CD4-positive, CD25-positive, alpha-beta regulatory T cell (primary cell): ENCODE results near the gene PRKAG1. TPM values are rescaled to one million over a fixed set of nuclear protein-coding genes. Genes with fewer than 3 reads are reported as not detected.

Source experiments
- ATAC-seq, 2 donors: fragments of 150-1000 bp; cut with Tn5 transposase; one replicate each; pipeline ENCODE4 v1.10.0; 2021; ENCODE audit warnings: low read depth in 2 of 2, moderate number of reproducible peaks in 2 of 2, moderate library complexity in 1 of 2
- DNase-seq, 3 donors: peaks; one replicate each; pipeline versions ENCODE4 v3.0.0 to v3.0.0-alpha.2; 2012 to 2022; ENCODE audit warnings: mixed read lengths in 1 of 3
- H3K27ac ChIP-seq: one replicate; pipeline ENCODE4 v1.7.0; 2013; ENCODE audit warnings: mild to moderate bottlenecking, low read length; ENCODE audit not compliant: insufficient read depth, poor library complexity, severe bottlenecking
- H3K27me3 ChIP-seq: one replicate; pipeline ENCODE4 v1.7.0; 2013; ENCODE audit warnings: low read length; ENCODE audit not compliant: control insufficient read depth, insufficient read depth
- H3K36me3 ChIP-seq: one replicate; pipeline ENCODE4 v1.7.0; 2013; ENCODE audit warnings: mild to moderate bottlenecking, low read length, moderate library complexity; ENCODE audit not compliant: control insufficient read depth, insufficient read depth
- H3K4me1 ChIP-seq: 2 replicates; pipeline ENCODE4 v1.7.0; 2013; ENCODE audit warnings: mild to moderate bottlenecking, low read length; ENCODE audit not compliant: insufficient read depth, control insufficient read depth, poor library complexity, severe bottlenecking
- H3K4me3 ChIP-seq: one replicate; pipeline ENCODE4 v1.7.0; 2013; ENCODE audit warnings: low read depth, mild to moderate bottlenecking, low read length, moderate library complexity
- H3K9me3 ChIP-seq, 2 experiments: 1 replicate in 1 of 2; 2 replicates in 1 of 2; pipeline ENCODE4 v1.7.0; 2013; ENCODE audit warnings: low read length in 2 of 2, mild to moderate bottlenecking in 1 of 2, moderate library complexity in 1 of 2; ENCODE audit not compliant: control insufficient read depth in 2 of 2
- H3K27ac Mint-ChIP-seq, 3 donors: one replicate each; pipeline ENCODE4 v1.8.0; 2020 to 2022; ENCODE audit warnings: mild to moderate bottlenecking in 3 of 3, mixed read lengths in 3 of 3, moderate library complexity in 2 of 3
- H3K27me3 Mint-ChIP-seq: one replicate; pipeline ENCODE4 v1.8.0; 2022; ENCODE audit warnings: mild to moderate bottlenecking, mixed read lengths
- H3K36me3 Mint-ChIP-seq: one replicate; pipeline ENCODE4 v1.8.0; 2020; ENCODE audit warnings: mixed read lengths
- H3K4me1 Mint-ChIP-seq, 4 donors: one replicate each; pipeline ENCODE4 v1.8.0; 2020 to 2022; ENCODE audit warnings: mixed read lengths in 4 of 4, mild to moderate bottlenecking in 1 of 4
- H3K4me3 Mint-ChIP-seq, 4 donors: one replicate each; pipeline ENCODE4 v1.8.0; 2020 to 2022; ENCODE audit warnings: mild to moderate bottlenecking in 4 of 4, mixed read lengths in 4 of 4, moderate library complexity in 3 of 4
- H3K9me3 Mint-ChIP-seq, 7 donors: one replicate each; pipeline ENCODE4 v1.8.0; 2020 to 2022; ENCODE audit warnings: mixed read lengths in 7 of 7, mild to moderate bottlenecking in 3 of 7, moderate library complexity in 2 of 7
- polyA plus RNA-seq, 4 donors: library from polyadenylated mRNA; unstranded; fragments of 300-500 nt; fragmentation: Illumina TruSeq; gene quantifications; one replicate each; pipeline ENCODE4 v1.2.3, GENCODE V29; 2021
- total RNA-seq: library from RNA; stranded (reverse); gene quantifications from one replicate; pipeline ENCODE4 v1.2.3, GENCODE V29; 2022

The PRKAG1 gene
- total and polyA plus RNA-seq, 5 donors from 2014 or later, result 51.3 to 83.8 (median 64.0) TPM

DNA sequence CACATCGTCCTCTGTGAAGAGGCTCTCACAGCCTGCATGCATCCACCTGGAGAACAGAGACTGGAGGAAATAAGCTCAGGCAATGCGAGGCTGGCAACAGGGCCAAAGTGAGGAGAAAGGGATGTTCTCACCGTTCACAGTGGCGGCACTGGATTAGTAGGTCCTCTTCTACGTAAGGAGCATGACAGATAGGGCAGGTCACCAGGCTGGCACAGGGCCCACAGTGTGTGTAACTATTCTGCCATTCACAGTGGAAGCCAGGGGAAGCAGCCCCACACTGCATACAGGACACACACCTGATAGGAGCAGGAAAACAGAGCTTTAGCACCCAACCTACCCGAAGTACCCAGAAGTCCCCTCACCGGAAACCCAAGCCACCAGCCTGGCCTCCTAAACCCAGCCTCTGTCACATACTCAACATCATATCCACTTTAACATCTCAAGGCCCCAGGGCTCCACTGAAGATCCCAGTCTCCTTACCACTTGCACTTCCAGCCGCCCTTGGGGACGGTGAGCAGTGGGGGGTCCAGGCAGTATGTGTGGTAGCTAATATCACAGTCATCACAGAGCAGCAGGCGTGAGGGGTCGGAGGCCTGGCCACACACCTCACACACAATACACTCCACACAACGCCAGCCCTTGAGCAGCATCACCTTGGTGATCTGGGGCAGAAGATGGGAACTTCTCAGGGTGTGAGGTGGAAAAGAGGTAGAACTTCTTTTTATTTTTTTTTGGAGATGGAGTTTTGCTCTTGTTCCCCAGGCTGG lies 27.7 kb upstream of the PRKAG1 start:
- H3K4me1 ChIP-seq, result no peaks in the 10 kb centered on the region
- Mint-ChIP-seq H3K4me1 (peaks cover 0 to 12% (median 5%) of the 10 kb centered on the region in 4 donors), H3K9me3 (no peaks in the 10 kb centered on the region), H3K27me3 (no peaks in the 10 kb centered on the region), H3K36me3 (peaks cover 51% of the 10 kb centered on the region), H3K27ac (no peak overlapping the region), H3K4me3 (no peak overlapping the region)
- H3K36me3 ChIP-seq, result peaks cover 92% of the 10 kb centered on the region
- DNase-seq (no peak), ATAC-seq (no peak)
- H3K27ac ChIP-seq, result no peak overlapping the region
- no peaks in the 10 kb centered on the region for H3K27me3 ChIP-seq
- no peak overlapping the region for H3K4me3 ChIP-seq
- H3K9me3 ChIP-seq, result no peaks in the 10 kb centered on the region

DNA sequence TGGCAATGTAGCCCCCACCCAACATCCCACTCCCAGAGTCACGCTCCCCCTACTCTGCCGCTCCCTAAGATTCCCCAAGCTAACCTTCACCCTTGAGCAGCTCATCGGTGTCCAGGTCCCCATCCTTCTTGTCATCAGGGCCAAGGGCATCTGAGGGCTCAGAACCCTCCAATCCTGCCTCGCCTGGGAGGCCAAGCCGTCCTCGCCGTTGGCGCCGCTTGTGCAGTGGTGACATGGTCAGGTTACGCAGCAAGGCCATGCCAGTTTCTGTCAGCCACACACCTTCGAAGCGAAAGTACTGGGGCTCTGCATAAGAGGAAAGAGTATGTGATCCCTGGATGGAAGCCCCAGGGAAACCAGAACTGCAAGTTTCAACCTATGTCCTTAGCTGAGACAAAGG lies 26.1 kb upstream of the PRKAG1 start:
- no peak for ATAC-seq
- Mint-ChIP-seq H3K4me3 (no peak overlapping the region), H3K36me3 (peaks cover 44% of the 10 kb centered on the region), H3K27me3 (no peaks in the 10 kb centered on the region), H3K4me1 (peaks cover 0 to 5% (median 3%) of the 10 kb centered on the region in 4 donors), H3K9me3 (no peaks in the 10 kb centered on the region), H3K27ac (peak overlapping the region in 2 of 3 donors; percentile 7 to 78)
- H3K4me1 ChIP-seq, result no peaks in the 10 kb centered on the region
- no peak overlapping the region for H3K4me3 ChIP-seq
- H3K36me3 ChIP-seq, result peaks cover 87% of the 10 kb centered on the region
- no peaks in the 10 kb centered on the region for H3K27me3 ChIP-seq
- H3K9me3 ChIP-seq, result no peaks in the 10 kb centered on the region
- no peak for DNase-seq
- no peak overlapping the region for H3K27ac ChIP-seq

DNA sequence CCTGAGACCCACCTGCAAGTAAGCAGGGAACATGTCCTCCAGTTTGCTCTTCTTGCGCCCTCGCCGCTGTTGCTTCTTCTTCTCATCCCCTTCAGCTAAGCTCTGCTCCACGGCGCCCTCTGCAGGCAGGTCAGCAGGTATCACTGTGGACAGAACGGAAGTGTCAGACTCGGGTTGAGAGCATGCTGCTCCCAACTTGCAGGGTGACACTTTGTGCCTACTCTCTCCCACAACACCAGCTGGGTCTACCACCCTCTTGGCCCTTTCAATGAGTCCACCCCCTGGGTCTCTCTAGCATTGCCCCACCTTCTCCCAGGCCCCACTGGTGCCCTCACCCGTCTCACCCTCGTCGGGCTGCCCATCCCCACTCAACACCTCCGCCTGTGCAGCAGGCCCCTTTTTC lies 25.3 kb upstream of the PRKAG1 start:
- ATAC-seq, result peak; percentile 73 to 77
- peak; percentile 63 to 78 (median 72) for DNase-seq
- H3K4me3 Mint-ChIP-seq, result no peak overlapping the region
- no peak overlapping the region for H3K27ac ChIP-seq
- H3K4me1 ChIP-seq, result no peaks in the 10 kb centered on the region
- no peaks in the 10 kb centered on the region for H3K9me3 ChIP-seq
- peaks cover 87% of the 10 kb centered on the region for H3K36me3 ChIP-seq
- peak overlapping the region; percentile 5 to 80 (median 71) for H3K27ac Mint-ChIP-seq
- H3K27me3 Mint-ChIP-seq, result no peaks in the 10 kb centered on the region
- H3K36me3 Mint-ChIP-seq, result peaks cover 46% of the 10 kb centered on the region
- peaks cover 0 to 5% (median 3%) of the 10 kb centered on the region in 4 donors for H3K4me1 Mint-ChIP-seq
- H3K27me3 ChIP-seq, result no peaks in the 10 kb centered on the region
- H3K9me3 Mint-ChIP-seq, result no peaks in the 10 kb centered on the region
- H3K4me3 ChIP-seq, result no peak overlapping the region

DNA sequence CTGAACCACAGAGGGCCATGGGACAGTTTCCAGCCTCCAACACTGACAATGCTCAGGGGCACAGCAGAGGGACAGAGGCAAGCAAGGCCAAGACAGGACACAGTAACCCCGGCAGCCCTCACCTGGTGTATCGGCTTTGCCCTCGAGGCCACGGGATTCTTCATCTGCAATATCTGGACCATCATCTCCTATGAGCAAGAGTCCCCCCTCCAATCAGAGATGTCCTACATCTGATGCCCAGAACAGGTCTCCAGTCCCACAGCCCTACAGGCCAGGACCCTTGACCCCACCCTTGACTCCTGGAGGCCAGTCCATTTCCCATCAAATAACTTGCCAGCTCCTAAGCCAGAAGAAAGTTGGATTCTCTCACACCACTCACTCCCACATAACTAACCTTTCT lies 24.7 kb upstream of the PRKAG1 start:
- Histone ChIP-seq H3K27ac (no peak overlapping the region), H3K4me3 (no peak overlapping the region), H3K27me3 (no peaks in the 10 kb centered on the region), H3K9me3 (no peaks in the 10 kb centered on the region), H3K4me1 (no peaks in the 10 kb centered on the region), H3K36me3 (peaks cover 87% of the 10 kb centered on the region)
- DNase-seq (no peak), ATAC-seq (no peak)
- Mint-ChIP-seq H3K4me1 (peaks cover 0 to 5% (median 3%) of the 10 kb centered on the region in 4 donors), H3K27ac (peak overlapping the region in 1 of 3 donors; percentile 80), H3K36me3 (peaks cover 42% of the 10 kb centered on the region), H3K4me3 (no peak overlapping the region), H3K27me3 (no peaks in the 10 kb centered on the region), H3K9me3 (no peaks in the 10 kb centered on the region)

DNA sequence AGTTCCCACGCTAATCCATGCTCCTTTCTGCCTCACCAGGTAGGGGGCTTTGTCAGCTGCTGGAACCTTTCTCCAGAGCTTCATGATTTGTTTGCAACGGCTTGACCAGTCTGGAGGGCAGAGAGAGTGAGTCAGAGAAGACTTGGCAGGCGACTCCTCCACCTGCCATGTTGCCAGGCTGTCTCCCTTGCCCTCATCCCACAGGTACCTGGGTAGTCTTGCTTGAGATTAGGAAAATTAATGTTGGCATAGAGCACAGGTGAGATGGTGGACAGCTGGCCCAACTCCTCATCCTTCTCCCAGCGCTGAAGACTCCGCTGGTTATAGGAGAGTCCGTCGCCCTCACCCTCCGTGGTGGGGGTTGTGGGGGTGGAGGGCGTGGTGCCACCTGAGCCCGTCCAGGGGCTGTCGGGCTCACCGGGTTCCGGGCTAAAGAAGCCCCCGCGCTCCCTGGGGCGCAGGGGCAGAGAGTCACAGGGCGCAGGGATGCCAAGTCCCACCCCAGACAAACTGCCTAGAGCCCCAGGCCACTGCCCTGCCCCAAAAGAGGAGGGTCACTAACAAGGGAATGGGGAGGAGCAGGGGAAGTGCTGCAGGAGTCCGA lies 23.4 kb upstream of the PRKAG1 start:
- Mint-ChIP-seq H3K36me3 (peaks cover 33% of the 10 kb centered on the region), H3K27ac (peak overlapping the region in 1 of 3 donors; percentile 77), H3K4me1 (peaks cover 0 to 3% (median 2%) of the 10 kb centered on the region in 4 donors), H3K27me3 (no peaks in the 10 kb centered on the region), H3K4me3 (no peak overlapping the region), H3K9me3 (no peaks in the 10 kb centered on the region)
- Histone ChIP-seq H3K27me3 (no peaks in the 10 kb centered on the region), H3K9me3 (no peaks in the 10 kb centered on the region), H3K4me1 (no peaks in the 10 kb centered on the region), H3K36me3 (peaks cover 85% of the 10 kb centered on the region), H3K27ac (no peak overlapping the region), H3K4me3 (no peak overlapping the region)
- ATAC-seq, result no peak
- no peak for DNase-seq

DNA sequence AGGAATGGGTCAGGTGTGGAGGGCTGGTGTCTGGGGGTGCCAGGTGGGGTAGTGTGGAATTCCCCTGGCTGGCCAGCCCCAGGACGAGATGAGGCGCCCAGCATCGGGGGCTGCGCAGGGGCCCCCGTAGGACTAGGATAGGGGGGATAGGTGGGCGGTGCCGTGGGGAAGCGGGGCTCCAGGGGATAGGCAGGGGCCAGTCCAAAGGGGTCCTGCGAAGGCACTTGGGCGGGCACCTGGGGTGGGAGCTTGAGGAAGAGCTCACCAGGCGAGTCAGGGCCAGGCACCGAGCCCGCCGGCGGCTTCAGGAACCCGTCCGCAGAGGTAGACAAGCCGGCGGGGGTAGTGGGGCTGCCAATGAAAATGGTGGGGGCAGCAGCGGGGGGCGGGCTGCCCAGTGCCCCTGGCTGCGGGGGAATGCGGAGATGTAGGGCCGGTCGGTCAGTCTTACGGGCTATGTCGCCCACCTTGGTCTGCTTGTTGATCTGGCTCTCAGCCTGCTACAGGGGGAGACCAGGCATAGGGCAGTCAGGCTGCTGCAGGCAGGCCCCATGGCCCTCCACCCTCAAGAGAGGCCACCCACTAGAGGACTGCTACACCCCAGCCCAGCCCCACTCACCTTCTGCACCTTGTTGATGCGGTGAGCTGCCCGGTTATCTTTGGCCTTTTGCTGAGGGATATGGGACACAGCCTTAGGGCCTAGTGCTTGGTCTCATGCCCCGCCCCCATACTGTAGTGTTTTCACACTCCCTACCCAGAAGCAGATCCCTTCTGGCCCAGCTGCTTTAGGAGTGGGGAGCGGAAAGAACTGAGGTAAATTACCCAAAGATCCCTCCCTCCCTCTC lies 22.7 kb upstream of the PRKAG1 start:
- H3K9me3 ChIP-seq, result no peaks in the 10 kb centered on the region
- H3K27me3 ChIP-seq, result no peaks in the 10 kb centered on the region
- Mint-ChIP-seq H3K4me3 (no peak overlapping the region), H3K9me3 (no peaks in the 10 kb centered on the region), H3K27me3 (no peaks in the 10 kb centered on the region), H3K36me3 (peaks cover 34% of the 10 kb centered on the region), H3K27ac (peak overlapping the region in 1 of 3 donors; percentile 66), H3K4me1 (peaks cover 0 to 6% (median 2%) of the 10 kb centered on the region in 4 donors)
- ATAC-seq (no peak), DNase-seq (no peak)
- peaks cover 80% of the 10 kb centered on the region for H3K36me3 ChIP-seq
- no peak overlapping the region for H3K27ac ChIP-seq
- H3K4me3 ChIP-seq, result no peak overlapping the region
- H3K4me1 ChIP-seq, result no peaks in the 10 kb centered on the region

DNA sequence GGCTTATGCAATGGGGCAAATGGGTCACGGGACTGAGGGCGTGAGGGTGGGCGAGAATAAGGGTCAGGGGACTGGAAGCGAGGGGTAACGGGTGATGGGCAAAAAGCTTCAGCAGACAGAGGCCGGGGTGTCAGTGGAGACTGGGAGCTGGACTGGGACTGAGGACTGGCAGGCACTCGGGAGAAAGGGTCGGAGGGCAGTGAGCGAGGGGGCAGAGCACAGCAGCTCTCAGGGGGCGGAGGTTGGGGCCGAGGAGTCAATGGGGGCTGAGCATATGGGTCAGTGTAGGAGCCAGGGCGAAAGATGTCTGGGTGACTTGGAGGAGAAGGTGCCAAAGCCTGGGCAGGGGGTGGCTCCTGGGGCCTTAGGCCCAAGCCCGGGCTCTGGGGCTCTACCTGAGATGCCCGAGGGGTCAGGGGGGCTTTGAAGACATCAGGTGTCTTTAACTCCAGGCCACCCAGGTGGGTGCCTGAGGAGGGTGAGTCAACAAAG lies 21.8 kb upstream of the PRKAG1 start:
- H3K4me3 ChIP-seq, result no peak overlapping the region
- H3K27me3 ChIP-seq, result no peaks in the 10 kb centered on the region
- no peak for ATAC-seq
- H3K4me3 Mint-ChIP-seq, result no peak overlapping the region
- H3K27ac ChIP-seq, result no peak overlapping the region
- no peaks in the 10 kb centered on the region for H3K9me3 Mint-ChIP-seq
- no peak overlapping the region for H3K27ac Mint-ChIP-seq
- peaks cover 37% of the 10 kb centered on the region for H3K36me3 Mint-ChIP-seq
- no peaks in the 10 kb centered on the region for H3K9me3 ChIP-seq
- peaks cover 0 to 6% (median 3%) of the 10 kb centered on the region in 4 donors for H3K4me1 Mint-ChIP-seq
- H3K36me3 ChIP-seq, result peaks cover 72% of the 10 kb centered on the region
- no peaks in the 10 kb centered on the region for H3K27me3 Mint-ChIP-seq
- H3K4me1 ChIP-seq, result no peaks in the 10 kb centered on the region
- DNase-seq, result no peak
